Keratinocyte (primary cell): ENCODE results near the gene TUBGCP5.

Source experiments
- EZH2 ChIP-seq: IDR thresholded peaks from one replicate; pipeline ENCODE4 v1.6.1; 2012; ENCODE audit warnings: inconsistent platforms, mild to moderate bottlenecking, low read length, moderate library complexity
- TF ChIP-seq, protein P1 (sequence below), 3 experiments: IDR thresholded peaks in 1 of 3; conservative IDR thresholded peaks in 1 of 3; optimal IDR thresholded peaks in 1 of 3; 2 replicates in 2 of 3; 3 replicates in 1 of 3; pipeline versions ENCODE3 to v1.5.1; 2011; ENCODE audit warnings: low read length in 3 of 3, mild to moderate bottlenecking in 3 of 3, moderate library complexity in 2 of 3, control low read depth in 1 of 3, inconsistent platforms in 1 of 3; ENCODE audit not compliant: insufficient read depth in 2 of 3; ENCODE audit errors: extremely low read depth in 1 of 3

GRCh38 chr15:22966321-22967083, 72.9 kb downstream of the TUBGCP5 start:
- TF ChIP-seq, protein P1, sequence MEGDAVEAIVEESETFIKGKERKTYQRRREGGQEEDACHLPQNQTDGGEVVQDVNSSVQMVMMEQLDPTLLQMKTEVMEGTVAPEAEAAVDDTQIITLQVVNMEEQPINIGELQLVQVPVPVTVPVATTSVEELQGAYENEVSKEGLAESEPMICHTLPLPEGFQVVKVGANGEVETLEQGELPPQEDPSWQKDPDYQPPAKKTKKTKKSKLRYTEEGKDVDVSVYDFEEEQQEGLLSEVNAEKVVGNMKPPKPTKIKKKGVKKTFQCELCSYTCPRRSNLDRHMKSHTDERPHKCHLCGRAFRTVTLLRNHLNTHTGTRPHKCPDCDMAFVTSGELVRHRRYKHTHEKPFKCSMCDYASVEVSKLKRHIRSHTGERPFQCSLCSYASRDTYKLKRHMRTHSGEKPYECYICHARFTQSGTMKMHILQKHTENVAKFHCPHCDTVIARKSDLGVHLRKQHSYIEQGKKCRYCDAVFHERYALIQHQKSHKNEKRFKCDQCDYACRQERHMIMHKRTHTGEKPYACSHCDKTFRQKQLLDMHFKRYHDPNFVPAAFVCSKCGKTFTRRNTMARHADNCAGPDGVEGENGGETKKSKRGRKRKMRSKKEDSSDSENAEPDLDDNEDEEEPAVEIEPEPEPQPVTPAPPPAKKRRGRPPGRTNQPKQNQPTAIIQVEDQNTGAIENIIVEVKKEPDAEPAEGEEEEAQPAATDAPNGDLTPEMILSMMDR (optimal IDR thresholded peaks at IDR 0.05 in 1 of 3, IDR thresholded peaks at IDR 0.05 in 1 of 3, conservative IDR thresholded peaks at IDR 0.05 in 1 of 3; ENCODE audit: extremely low read depth in 1 of 3, insufficient read depth in 2 of 3, low read length in 3 of 3): no peak
- TF ChIP-seq EZH2: no peak
